ENCODE measurements around the gene MSH5.

Gene MSH5

DNA sequence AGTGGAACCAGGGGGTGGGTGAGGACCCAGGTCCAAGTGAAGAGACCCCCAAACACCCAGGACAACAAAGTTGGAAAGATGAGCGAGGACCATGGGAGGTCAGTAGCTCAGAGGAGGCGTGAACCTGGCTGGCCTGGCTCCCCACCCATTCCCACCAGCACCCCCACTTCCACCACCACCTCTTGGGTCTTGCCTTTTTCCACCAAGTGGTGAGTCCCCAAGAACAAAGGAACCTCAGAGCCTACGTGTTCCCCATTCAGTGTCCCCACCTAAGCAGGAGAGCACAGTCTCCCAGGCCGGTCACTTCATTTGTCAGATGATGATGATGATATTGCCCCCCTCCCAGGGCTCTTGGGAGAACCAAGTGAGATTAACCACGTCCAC is 37.9 kb downstream of the MSH5 start:
- Histone ChIP-seq H3K4me2 (ENCODE audit: low read length) (no peak overlapping the region), H4K20me1 (ENCODE audit: insufficient read depth, low read length) (no peaks in the 10 kb centered on the region), H2AFZ (ENCODE audit: low read depth, low read length) (no peak overlapping the region), H3K27ac (ENCODE audit: low read length) (no peak overlapping the region), H3K4me3 (ENCODE audit: low read length) (no peak overlapping the region), H3K79me2 (ENCODE audit: low read length) (no peaks in the 10 kb centered on the region), H3K4me1 (ENCODE audit: low read length) (peaks cover 7% of the 10 kb centered on the region), H3K9me3 (ENCODE audit: insufficient read depth, low read length) (no peaks in the 10 kb centered on the region), H3K27me3 (ENCODE audit: low read depth, low read length) (no peaks in the 10 kb centered on the region), H3K9ac (ENCODE audit: low read length) (no peak overlapping the region), H3K36me3 (replicated peaks; ENCODE audit: low read depth, low read length) (peaks cover 10% of the 10 kb centered on the region)
- no peak for TF ChIP-seq EZH2phosphoT487 (IDR thresholded peaks at IDR 0.05; ENCODE audit: low read depth)
- TF ChIP-seq, protein P1, sequence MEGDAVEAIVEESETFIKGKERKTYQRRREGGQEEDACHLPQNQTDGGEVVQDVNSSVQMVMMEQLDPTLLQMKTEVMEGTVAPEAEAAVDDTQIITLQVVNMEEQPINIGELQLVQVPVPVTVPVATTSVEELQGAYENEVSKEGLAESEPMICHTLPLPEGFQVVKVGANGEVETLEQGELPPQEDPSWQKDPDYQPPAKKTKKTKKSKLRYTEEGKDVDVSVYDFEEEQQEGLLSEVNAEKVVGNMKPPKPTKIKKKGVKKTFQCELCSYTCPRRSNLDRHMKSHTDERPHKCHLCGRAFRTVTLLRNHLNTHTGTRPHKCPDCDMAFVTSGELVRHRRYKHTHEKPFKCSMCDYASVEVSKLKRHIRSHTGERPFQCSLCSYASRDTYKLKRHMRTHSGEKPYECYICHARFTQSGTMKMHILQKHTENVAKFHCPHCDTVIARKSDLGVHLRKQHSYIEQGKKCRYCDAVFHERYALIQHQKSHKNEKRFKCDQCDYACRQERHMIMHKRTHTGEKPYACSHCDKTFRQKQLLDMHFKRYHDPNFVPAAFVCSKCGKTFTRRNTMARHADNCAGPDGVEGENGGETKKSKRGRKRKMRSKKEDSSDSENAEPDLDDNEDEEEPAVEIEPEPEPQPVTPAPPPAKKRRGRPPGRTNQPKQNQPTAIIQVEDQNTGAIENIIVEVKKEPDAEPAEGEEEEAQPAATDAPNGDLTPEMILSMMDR (IDR thresholded peaks at IDR 0.05; ENCODE audit: low read depth, low read length) = no peak

DNA sequence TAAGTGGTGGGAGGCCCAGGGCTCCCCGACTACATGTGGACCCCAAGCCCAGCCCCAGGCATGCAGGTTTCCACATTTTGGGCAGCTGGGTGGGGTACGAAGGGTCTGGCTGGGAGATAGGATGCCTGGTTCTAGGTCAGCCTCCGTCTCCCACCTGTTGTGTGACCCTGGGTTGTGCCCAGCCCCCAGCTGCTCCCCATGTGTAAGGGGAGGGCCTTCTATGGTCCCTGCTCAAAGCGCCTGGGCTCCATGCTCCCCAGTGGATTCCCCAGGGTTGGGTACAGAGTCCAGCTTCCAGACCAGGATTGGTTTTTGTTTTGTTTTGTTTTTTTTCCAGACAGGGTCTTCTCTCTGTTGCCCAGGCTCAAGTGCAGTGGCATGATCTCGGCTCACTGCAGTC is 38.4 kb downstream of the MSH5 start:
- H3K9me3 ChIP-seq (ENCODE audit: insufficient read depth, low read length) = no peaks in the 10 kb centered on the region
- no peak overlapping the region for H3K27ac ChIP-seq (ENCODE audit: low read length)
- TF ChIP-seq, protein P1 (IDR thresholded peaks at IDR 0.05; ENCODE audit: low read depth, low read length) = no peak
- TF ChIP-seq EZH2phosphoT487 (IDR thresholded peaks at IDR 0.05; ENCODE audit: low read depth) = no peak
- no peak overlapping the region for H2AFZ ChIP-seq (ENCODE audit: low read depth, low read length)
- no peak overlapping the region for H3K4me2 ChIP-seq (ENCODE audit: low read length)
- peaks cover 7% of the 10 kb centered on the region for H3K4me1 ChIP-seq (ENCODE audit: low read length)
- H3K4me3 ChIP-seq (ENCODE audit: low read length) = no peak overlapping the region
- peaks cover 10% of the 10 kb centered on the region for H3K36me3 ChIP-seq (replicated peaks; ENCODE audit: low read depth, low read length)
- no peaks in the 10 kb centered on the region for H3K79me2 ChIP-seq (ENCODE audit: low read length)
- no peak overlapping the region for H3K9ac ChIP-seq (ENCODE audit: low read length)
- H4K20me1 ChIP-seq (ENCODE audit: insufficient read depth, low read length) = no peaks in the 10 kb centered on the region
- no peaks in the 10 kb centered on the region for H3K27me3 ChIP-seq (ENCODE audit: low read depth, low read length)

DNA sequence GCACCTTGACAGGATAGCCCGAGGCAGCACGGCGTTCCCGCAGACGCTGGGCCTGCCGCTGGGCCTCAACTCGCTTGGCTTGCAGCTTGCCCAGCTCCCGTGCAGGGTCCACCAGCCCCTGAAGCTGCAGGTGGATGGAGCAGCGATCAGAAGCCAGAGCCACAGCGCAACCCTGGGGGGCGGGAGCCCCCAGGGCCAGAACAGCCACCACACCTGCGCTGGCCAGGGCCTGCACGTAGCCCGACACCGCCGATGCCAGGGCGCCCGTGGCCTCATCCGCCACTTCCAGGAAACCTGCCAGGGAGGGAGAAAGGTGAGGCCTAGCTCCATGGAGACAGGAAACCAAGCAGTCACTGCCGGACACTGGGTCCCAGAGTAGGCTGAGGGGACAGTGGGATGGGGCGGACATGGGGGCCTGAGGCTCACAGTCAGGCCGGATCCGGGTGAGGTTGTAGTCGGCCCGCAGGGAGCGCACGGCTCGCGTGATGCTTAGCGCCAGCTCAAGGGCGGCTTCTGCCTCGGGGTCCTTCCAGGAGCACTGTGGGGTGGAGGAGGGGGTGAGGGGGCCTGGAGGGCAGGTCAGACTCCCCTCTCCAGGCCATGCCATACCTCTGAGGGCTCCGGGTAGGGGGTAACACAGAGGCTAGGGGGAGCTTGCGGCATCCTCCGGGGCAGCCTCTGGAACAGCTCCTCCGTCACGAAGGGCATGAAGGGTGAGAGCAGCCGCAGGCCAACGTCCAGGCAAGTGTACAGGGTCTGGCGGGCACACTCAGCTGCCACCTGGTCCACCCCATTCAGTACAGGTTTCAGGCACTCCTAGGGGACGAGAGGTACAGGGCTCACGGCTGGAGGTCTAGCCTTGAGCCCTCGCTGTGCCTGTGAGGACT is 39.4 kb downstream of the MSH5 start:
- no peak overlapping the region for H3K27ac ChIP-seq (ENCODE audit: low read length)
- H3K79me2 ChIP-seq (ENCODE audit: low read length) = no peaks in the 10 kb centered on the region
- TF ChIP-seq, protein P1 (IDR thresholded peaks at IDR 0.05; ENCODE audit: low read depth, low read length) = no peak
- no peak for TF ChIP-seq EZH2phosphoT487 (IDR thresholded peaks at IDR 0.05; ENCODE audit: low read depth)
- H3K27me3 ChIP-seq (ENCODE audit: low read depth, low read length) = no peaks in the 10 kb centered on the region
- H3K4me1 ChIP-seq (ENCODE audit: low read length) = peaks cover 7% of the 10 kb centered on the region
- no peak overlapping the region for H3K4me2 ChIP-seq (ENCODE audit: low read length)
- peaks cover 13% of the 10 kb centered on the region for H3K36me3 ChIP-seq (replicated peaks; ENCODE audit: low read depth, low read length)
- no peaks in the 10 kb centered on the region for H3K9me3 ChIP-seq (ENCODE audit: insufficient read depth, low read length)
- H3K9ac ChIP-seq (ENCODE audit: low read length) = no peak overlapping the region
- no peak overlapping the region for H3K4me3 ChIP-seq (ENCODE audit: low read length)
- no peaks in the 10 kb centered on the region for H4K20me1 ChIP-seq (ENCODE audit: insufficient read depth, low read length)
- no peak overlapping the region for H2AFZ ChIP-seq (ENCODE audit: low read depth, low read length)

DNA sequence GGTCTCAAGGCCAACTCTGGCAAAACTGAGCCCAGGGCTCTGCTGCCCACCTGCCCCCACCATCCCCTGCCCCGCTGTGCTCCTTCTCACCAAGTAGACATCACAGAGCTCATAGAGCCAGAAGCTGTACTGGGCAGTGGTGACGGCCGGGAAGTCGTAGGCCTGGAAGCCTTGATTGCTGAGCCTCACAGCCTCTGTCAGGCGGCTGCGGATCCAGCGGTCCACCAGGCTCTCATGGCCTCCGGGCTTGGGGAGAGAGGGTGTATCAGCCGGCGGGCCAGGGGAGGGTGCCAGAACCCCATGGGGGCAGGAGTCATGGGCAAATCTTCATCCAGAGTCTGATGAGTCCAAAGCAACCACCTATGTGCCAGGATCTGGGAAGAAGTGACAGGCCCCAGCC is 40.1 kb downstream of the MSH5 start:
- Histone ChIP-seq H3K79me2 (ENCODE audit: low read length) (no peaks in the 10 kb centered on the region), H3K36me3 (replicated peaks; ENCODE audit: low read depth, low read length) (peaks cover 19% of the 10 kb centered on the region), H3K4me3 (ENCODE audit: low read length) (no peak overlapping the region), H4K20me1 (ENCODE audit: insufficient read depth, low read length) (no peaks in the 10 kb centered on the region), H3K4me2 (ENCODE audit: low read length) (no peak overlapping the region), H3K9ac (ENCODE audit: low read length) (no peak overlapping the region), H2AFZ (ENCODE audit: low read depth, low read length) (no peak overlapping the region), H3K27me3 (ENCODE audit: low read depth, low read length) (no peaks in the 10 kb centered on the region), H3K4me1 (ENCODE audit: low read length) (peaks cover 7% of the 10 kb centered on the region), H3K9me3 (ENCODE audit: insufficient read depth, low read length) (no peaks in the 10 kb centered on the region), H3K27ac (ENCODE audit: low read length) (no peak overlapping the region)
- TF ChIP-seq EZH2phosphoT487 (IDR thresholded peaks at IDR 0.05; ENCODE audit: low read depth) = no peak
- TF ChIP-seq, protein P1 (IDR thresholded peaks at IDR 0.05; ENCODE audit: low read depth, low read length) = no peak

Data from OCI-LY3 (cell line).